ENCODE measurements around the gene NCS1.
A peak's percentile ranks its signal among the peaks of the same experiment; 100 is the strongest.

The NCS1 gene

GRCh38 chr9:130172161-130172857, at the start of gene NCS1:
Gene NCS1 (plus strand): TSS chr9:130172404. CDS start chr9:130172664, 260 bp downstream.
- DNase-seq (ENCODE audit: low spot score), result peak; percentile 37

- DNase-seq (ENCODE audit: low spot score), result no peak
These were observed 49.7 kb upstream of the NCS1 start for GRCh38 chr9:130122456-130122855.

- no peak for DNase-seq (ENCODE audit: low spot score)
These were observed 47.9 kb upstream of the NCS1 start for GRCh38 chr9:130124085-130124860.

GRCh38 chr9:130126721-130127433, 45.3 kb upstream of the NCS1 start:
- DNase-seq (ENCODE audit: low spot score), result no peak

- no peak for DNase-seq (ENCODE audit: low spot score)
These were observed 44.0 kb upstream of the NCS1 start for GRCh38 chr9:130128251-130128650.

GRCh38 chr9:130128733-130129431, 43.3 kb upstream of the NCS1 start:
- DNase-seq (ENCODE audit: low spot score), result no peak

GRCh38 chr9:130129432-130130061, 42.7 kb upstream of the NCS1 start:
- DNase-seq (ENCODE audit: low spot score), result no peak

GRCh38 chr9:130132746-130133145, 39.5 kb upstream of the NCS1 start:
- DNase-seq (ENCODE audit: low spot score), result no peak

- no peak for DNase-seq (ENCODE audit: low spot score)
These were observed 35.0 kb upstream of the NCS1 start for GRCh38 chr9:130137081-130137640.

GRCh38 chr9:130137641-130138081, 34.5 kb upstream of the NCS1 start:
- no peak for DNase-seq (ENCODE audit: low spot score)

GRCh38 chr9:130138171-130138653, 34.0 kb upstream of the NCS1 start:
- peak; percentile 49 for DNase-seq (ENCODE audit: low spot score)

GRCh38 chr9:130138791-130139190, 33.4 kb upstream of the NCS1 start:
- no peak for DNase-seq (ENCODE audit: low spot score)

GRCh38 chr9:130139251-130139650, 33.0 kb upstream of the NCS1 start:
- DNase-seq (ENCODE audit: low spot score), result no peak

- DNase-seq (ENCODE audit: low spot score), result no peak
These were observed 31.5 kb upstream of the NCS1 start for GRCh38 chr9:130140706-130141105.

GRCh38 chr9:130142056-130142455, 30.1 kb upstream of the NCS1 start:
- no peak for DNase-seq (ENCODE audit: low spot score)

GRCh38 chr9:130142641-130143040, 29.6 kb upstream of the NCS1 start:
- no peak for DNase-seq (ENCODE audit: low spot score)

GRCh38 chr9:130143279-130143893, 28.8 kb upstream of the NCS1 start:
- no peak for DNase-seq (ENCODE audit: low spot score)

- DNase-seq (ENCODE audit: low spot score), result no peak
These were observed 28.2 kb upstream of the NCS1 start for GRCh38 chr9:130143958-130144366.

GRCh38 chr9:130144703-130145102, 27.5 kb upstream of the NCS1 start:
- no peak for DNase-seq (ENCODE audit: low spot score)

GRCh38 chr9:130145658-130146057, 26.5 kb upstream of the NCS1 start:
- no peak for DNase-seq (ENCODE audit: low spot score)

GRCh38 chr9:130147198-130147597, 25.0 kb upstream of the NCS1 start:
- DNase-seq (ENCODE audit: low spot score), result no peak
